Stimulated activated CD8-positive, alpha-beta memory T cell treated with anti-CD3 and anti-CD28 coated beads, Interleukin-7, amount 100 ng/mL, for 48 hours (primary cell): ENCODE results near the gene CERS1.

Experiments used
- DNase-seq, 2 donors: peaks; one replicate each; pipeline ENCODE4 v3.0.0-alpha.2; 2020; ENCODE audit warnings: low read depth in 1 of 2; ENCODE audit errors: extremely low read depth in 1 of 2

CERS1 gene

GRCh38 chr19:18858906-18859646, 36.9 kb downstream of the CERS1 start:
- DNase-seq: no peak

GRCh38 chr19:18857223-18857622, 38.7 kb downstream of the CERS1 start:
- no peak for DNase-seq

DNA sequence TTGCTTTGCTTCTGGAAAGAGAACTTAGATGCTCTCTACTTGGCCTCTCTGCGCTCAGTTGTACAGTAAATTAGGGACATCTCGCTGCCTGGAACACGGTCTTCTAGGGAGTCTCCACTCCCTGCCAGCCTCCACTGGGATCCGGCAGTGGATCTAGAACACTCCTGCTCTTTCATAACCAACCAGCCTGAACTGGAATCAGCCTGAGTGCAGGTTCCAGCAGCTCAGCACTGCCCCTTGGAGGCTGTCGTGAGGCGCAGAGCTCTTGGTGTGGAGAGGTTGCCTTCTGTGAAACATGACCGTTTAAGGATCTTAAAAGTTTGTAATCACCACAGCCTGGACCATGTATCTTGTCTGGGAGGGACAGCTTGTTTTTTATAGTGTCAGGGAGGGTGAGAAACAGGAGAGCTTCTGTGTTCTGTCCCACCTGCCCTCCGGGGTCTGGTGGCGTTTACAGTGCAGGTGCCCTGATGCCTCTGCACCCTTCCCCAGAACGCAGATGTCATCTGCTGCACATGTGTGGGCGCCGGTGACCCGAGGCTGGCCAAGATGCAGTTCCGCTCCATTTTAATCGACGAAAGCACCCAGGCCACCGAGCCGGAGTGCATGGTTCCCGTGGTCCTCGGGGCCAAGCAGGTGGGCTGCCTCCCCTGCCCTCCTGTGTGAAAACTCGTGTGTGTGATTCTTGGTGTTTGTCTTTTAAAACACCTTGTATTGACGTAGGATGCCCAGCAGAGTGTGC, 39.4 kb downstream of the CERS1 start:
- DNase-seq: no peak

DNA sequence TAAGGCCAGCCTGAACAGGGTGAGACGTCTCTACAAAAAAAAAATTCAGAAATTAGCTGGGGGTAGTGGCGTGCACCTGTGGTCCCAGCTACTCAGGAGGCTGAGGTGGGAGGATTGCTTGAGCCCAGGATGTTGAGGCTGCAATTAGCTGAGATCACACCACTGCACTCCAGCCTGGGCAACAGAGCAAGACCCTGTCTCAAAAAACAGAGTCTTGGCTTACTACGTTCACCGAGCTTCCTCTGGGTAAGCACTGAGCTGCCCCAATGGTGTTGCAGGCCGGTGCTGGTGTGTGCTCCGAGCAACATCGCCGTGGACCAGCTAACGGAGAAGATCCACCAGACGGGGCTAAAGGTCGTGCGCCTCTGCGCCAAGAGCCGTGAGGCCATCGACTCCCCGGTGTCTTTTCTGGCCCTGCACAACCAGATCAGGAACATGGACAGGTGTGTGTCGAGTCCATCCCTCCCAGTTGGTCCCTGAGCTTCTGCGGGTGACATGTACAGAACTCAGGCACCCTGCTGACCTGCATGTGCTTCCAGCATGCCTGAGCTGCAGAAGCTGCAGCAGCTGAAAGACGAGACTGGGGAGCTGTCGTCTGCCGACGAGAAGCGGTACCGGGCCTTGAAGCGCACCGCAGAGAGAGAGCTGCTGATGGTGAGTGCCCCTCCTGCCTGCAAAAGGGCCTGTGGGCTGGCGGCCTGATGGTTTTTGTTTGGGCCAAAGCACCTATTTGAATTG, 40.1 kb downstream of the CERS1 start:
- DNase-seq: no peak

DNA sequence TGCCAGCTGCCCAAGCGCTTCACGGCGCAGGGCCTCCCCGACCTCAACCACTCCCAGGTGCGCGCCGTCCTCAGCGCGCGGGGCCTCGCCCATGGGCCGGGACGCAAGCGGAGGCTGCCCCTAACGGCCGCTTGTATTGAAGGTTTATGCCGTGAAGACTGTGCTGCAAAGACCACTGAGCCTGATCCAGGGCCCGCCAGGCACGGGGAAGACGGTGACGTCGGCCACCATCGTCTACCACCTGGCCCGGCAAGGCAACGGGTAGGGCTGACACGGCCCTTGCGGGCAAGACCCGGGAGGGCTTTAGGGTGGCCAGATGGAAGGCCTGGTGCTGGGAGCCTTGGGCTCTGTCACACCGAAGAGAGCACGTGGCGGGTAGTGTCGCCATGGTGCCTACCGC, 41.0 kb downstream of the CERS1 start:
- DNase-seq: no peak

DNA sequence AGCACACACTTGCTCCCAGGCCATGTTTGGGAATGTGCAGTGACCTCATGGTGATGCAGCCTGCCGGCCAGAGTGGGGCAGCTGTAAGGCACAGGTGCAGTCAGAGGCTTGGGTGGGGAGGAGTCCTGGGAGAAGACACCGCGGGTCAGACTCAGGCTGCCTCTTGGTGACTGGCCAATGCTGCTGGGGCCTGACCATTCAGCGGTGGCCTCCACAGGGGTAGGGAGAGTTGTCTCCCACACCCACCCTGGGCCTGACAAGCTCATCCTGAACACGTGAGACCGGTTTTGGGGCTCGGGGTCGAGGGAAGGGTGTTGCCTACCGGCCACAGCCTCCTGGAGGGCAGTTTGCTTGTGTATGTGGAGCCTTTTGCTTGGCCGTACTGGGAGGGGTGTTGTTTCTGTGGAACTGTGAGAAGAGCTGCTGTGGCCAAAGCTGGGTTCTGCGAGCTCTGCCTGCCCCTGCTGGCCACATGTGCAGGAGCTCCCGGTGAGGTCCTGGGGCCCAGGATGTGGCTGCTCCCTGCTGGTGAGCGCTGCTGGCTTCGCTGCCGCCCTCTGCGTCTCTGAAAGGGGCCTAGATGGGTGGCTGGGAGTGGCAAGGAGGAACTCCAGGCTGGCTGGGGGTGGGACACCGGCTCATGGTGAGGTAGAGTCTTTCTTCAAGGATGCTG, 42.1 kb downstream of the CERS1 start:
- DNase-seq: no peak

DNA sequence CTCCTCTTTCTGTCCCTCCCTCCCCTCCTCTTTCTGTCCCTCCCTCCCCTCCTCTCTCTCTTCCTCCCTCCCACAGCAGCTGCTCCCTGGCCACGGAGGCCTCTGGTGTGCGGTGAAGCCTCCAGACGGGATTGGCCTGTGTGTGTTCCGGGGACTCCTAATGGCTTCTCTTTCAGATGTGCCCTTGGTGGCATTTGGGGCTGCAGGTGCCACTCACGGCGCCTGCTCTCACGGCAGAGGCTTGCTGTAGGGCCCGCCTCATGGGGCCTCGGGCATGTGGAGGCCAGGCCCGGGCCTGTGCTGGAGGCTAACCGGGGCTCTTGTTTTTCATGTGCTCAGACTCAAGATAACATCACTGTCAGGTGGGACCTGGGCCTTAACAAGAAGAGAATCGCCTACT, 43.3 kb downstream of the CERS1 start:
- DNase-seq: no peak

DNA sequence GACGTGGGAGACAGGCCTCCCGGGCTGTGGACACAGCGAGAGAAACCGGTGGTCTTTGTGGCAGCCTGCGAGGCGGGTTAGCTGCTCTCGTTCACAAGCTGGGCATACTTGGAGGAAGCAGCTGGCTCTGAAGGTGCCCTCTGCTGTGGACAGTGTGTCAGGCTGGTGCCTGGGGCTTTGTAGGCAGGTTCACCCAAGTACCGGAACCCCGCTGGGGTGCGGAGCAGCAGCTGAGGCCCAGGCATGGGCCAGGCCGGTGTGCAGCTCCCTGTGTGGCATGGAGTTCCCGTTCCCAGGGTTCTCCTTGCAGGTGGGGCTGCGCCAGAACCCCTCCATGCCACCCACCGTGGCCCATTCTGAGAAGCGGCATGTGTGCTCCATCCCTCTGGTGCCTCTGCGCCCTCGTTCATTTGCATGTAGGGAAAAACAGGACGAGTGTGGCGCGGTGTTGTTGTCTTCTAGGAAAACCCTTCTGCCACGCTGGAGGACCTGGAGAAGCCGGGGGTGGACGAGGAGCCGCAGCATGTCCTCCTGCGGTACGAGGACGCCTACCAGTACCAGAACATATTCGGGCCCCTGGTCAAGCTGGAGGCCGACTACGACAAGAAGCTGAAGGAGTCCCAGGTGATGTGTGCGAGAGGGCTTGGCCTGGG, 44.2 kb downstream of the CERS1 start:
- DNase-seq: no peak

- no peak for DNase-seq
Observed at GRCh38 chr19:18850471-18851375, 45.2 kb downstream of the CERS1 start.

GRCh38 chr19:18849838-18850400, 46.0 kb downstream of the CERS1 start:
- DNase-seq: no peak

DNA sequence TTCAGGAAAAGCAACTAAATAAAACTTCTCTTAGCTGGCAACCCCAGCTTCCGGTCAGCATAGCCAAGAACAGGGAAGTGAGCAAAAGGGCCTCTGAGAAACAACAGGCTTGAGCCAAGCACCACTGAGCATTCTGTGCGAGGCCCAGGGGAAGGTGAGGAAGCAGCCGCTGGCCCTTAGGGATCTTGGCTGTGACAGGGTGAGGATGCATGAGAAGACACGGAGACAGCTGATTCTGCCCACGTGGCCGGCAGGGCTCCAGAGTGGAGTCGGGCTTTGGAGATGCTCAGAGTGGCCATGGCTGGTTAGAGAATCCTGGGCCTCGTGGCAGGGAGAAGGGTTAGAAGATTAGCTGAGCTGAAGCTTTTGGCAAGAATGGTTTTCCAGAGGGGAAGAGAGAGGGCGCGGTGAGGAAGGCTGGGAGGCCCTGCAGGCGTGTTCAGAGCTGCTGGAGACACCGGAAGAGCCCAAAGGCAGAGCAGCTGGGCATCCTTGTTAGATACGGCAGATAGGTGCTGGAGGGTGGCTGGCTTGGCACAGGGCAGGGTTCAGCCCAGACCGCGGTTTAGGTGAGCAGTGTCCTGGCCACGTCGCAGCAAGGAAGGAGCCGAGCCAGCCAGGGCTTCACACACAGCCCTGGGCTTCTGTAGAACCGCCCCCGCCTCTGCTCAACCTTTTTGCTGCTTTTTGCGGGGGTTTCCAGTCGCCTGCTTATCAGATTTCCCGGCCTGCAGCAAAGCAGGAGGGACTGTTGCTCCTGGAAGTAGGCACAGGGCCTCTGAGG, 46.9 kb downstream of the CERS1 start:
- DNase-seq: peak in 1 of 2 donors; percentile 46

- no peak for DNase-seq
Observed at GRCh38 chr19:18847549-18848463, 48.2 kb downstream of the CERS1 start.

- peak; percentile 28 to 42 for DNase-seq
Observed at GRCh38 chr19:18846862-18847548, 49.0 kb downstream of the CERS1 start.

GRCh38 chr19:18845961-18846360, 50.0 kb downstream of the CERS1 start:
- DNase-seq: no peak

DNA sequence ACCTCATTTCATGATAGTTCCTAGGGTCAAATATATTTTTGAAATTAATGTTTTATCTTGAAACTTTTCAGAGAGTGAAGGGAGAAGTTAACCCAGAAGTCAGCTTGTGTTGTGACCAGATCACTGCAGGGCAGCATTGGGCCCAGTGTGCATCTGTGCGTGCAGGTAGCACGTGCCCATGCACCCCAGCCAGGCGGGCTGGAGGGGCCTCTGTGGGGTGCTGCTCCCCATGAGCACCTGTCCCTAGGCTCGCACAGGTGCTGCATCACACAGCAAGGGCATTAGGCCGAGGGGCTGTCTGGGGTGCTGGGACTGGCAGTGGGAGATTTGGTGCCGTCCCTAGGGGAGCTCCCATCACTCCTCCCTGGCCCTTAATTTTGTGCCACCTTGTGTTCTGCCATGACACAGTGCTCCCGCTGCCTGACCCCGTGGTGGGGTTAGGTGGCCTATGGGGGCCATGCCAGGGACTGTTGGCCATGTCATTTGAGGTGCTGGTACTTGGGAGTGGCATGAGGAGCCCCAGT, 51.1 kb downstream of the CERS1 start:
- no peak for DNase-seq

DNA sequence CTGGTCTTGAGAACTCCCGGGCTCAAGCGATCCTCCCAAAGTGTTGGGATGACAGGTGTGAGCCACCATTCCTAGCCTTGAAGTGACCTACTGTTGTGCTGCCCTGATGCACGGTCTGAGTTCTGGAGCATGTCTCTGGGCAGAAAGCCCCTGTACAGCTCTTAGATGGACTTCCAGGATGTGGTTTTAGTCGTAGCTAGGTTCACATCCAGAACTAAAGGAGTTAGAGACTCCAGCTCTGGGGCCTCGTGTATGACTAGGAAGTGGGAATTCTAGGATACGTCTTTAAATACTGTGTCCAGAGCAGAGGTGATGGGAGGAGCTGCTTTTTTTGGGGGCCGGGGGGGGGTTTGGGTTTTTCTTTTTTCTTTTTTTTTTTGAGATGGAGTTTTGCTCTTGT, 52.0 kb downstream of the CERS1 start:
- DNase-seq: no peak

- DNase-seq: no peak
Observed at GRCh38 chr19:18842166-18842565, 53.8 kb downstream of the CERS1 start.
